GM23338 (cell line): Measurements from ENCODE around the gene XPC. TPM values are rescaled to one million over a fixed set of nuclear protein-coding genes. Genes with fewer than 3 reads are reported as not detected.
"Not testable (repeated sequence)": the region's sequence is repeated elsewhere in the genome, so short reads cannot be mapped to it uniquely, and the experiment has no call there.

ENCODE experiments used
- ATAC-seq: fragments of 200-7000 bp; cut with Tn5 transposase; 3 replicates; pipeline ENCODE4 v1.9.1; 2020
- DNase-seq: peaks from one replicate; pipeline ENCODE4 v3.0.0-alpha.2; 2015; ENCODE audit warnings: low spot score
- H2AFZ ChIP-seq: fragments of 200-600 bp; sonication (generic); 2 replicates; pipeline ENCODE4 v1.8.0; 2016; ENCODE audit warnings: antibody characterized with exemption, mild to moderate bottlenecking, moderate library complexity
- H3F3A ChIP-seq: fragments of 200-600 bp; sonication (generic); replicated peaks from 2 replicates; pipeline ENCODE4 v1.8.0; 2017; ENCODE audit warnings: antibody characterized with exemption, mixed run types, low read depth
- H3K27ac ChIP-seq: fragments of 200-600 bp; sonication (generic); 2 replicates; pipeline ENCODE4 v1.6.1; 2016; ENCODE audit warnings: low read depth
- H3K27me3 ChIP-seq: fragments of 200-600 bp; sonication (generic); 2 replicates; pipeline ENCODE4 v1.8.0; 2016; ENCODE audit warnings: mild to moderate bottlenecking, mixed run types, moderate library complexity; ENCODE audit not compliant: insufficient read depth
- H3K36me3 ChIP-seq: fragments of 200-600 bp; sonication (generic); 2 replicates; pipeline ENCODE4 v1.8.0; 2016; ENCODE audit warnings: mild to moderate bottlenecking; ENCODE audit not compliant: insufficient read depth
- H3K4me1 ChIP-seq: fragments of 200-600 bp; sonication (generic); 2 replicates; pipeline ENCODE4 v1.8.0; 2016; ENCODE audit warnings: mild to moderate bottlenecking, moderate library complexity; ENCODE audit not compliant: insufficient read depth
- H3K4me2 ChIP-seq: fragments of 200-600 bp; sonication (generic); 2 replicates; pipeline ENCODE4 v1.7.1; 2017; ENCODE audit warnings: mixed run types
- H3K4me3 ChIP-seq: fragments of 200-600 bp; sonication (generic); 2 replicates; pipeline ENCODE4 v1.6.1; 2016; ENCODE audit warnings: mixed run types
- H3K79me2 ChIP-seq: fragments of 200-600 bp; sonication (generic); replicated peaks from 2 replicates; pipeline ENCODE4 v1.8.0; 2017; ENCODE audit warnings: mild to moderate bottlenecking; ENCODE audit not compliant: insufficient read depth
- H3K9me2 ChIP-seq: fragments of 200-600 bp; sonication (generic); 2 replicates; pipeline ENCODE4 v1.8.0; 2017; ENCODE audit not compliant: insufficient read depth
- H4K20me1 ChIP-seq: fragments of 200-600 bp; sonication (generic); replicated peaks from 2 replicates; pipeline ENCODE4 v1.8.0; 2017; ENCODE audit warnings: mild to moderate bottlenecking; ENCODE audit not compliant: insufficient read depth
- H3K27ac Mint-ChIP-seq: 2 replicates; pipeline ENCODE4 v1.8.0; 2020; ENCODE audit warnings: inconsistent platforms, mild to moderate bottlenecking, moderate library complexity, mixed read lengths
- H3K27me3 Mint-ChIP-seq: 3 replicates; pipeline ENCODE4 v1.8.0; 2022; ENCODE audit warnings: low read depth, mild to moderate bottlenecking, moderate library complexity, mixed read lengths, inconsistent platforms; ENCODE audit not compliant: insufficient read depth, poor library complexity
- H3K36me3 Mint-ChIP-seq: 3 replicates; pipeline ENCODE4 v1.8.0; 2021; ENCODE audit warnings: low read depth, mild to moderate bottlenecking, inconsistent platforms, moderate library complexity, mixed read lengths
- H3K4me1 Mint-ChIP-seq: 3 replicates; pipeline ENCODE4 v1.8.0; 2020; ENCODE audit warnings: mild to moderate bottlenecking, inconsistent platforms, mixed read lengths
- H3K4me3 Mint-ChIP-seq: 3 replicates; pipeline ENCODE4 v1.8.0; 2021; ENCODE audit warnings: moderate library complexity, mild to moderate bottlenecking, inconsistent platforms, mixed read lengths
- H3K9me3 Mint-ChIP-seq: 3 replicates; pipeline ENCODE4 v1.8.0; 2020; ENCODE audit warnings: moderate library complexity, mild to moderate bottlenecking, inconsistent platforms, mixed read lengths
- CREB1 ChIP-seq: fragments of 250-450 bp; sonication (Bioruptor Pico); IDR thresholded peaks from 2 replicates; pipeline ENCODE4 v1.5.0; 2020; ENCODE audit warnings: low read depth, mild to moderate bottlenecking, moderate library complexity
- CTCF ChIP-seq, 2 experiments: fragments of 200-600 bp in 1 of 2; sonication (generic) in 1 of 2; conservative IDR thresholded peaks; 2 replicates each; pipeline versions ENCODE4 v1.5.1 to v1.6.1; 2016 to 2017; ENCODE audit warnings: antibody characterized with exemption in 2 of 2, low read depth in 2 of 2, mild to moderate bottlenecking in 2 of 2, moderate library complexity in 1 of 2
- ETS1 ChIP-seq: IDR thresholded peaks from 2 replicates; pipeline ENCODE4 v1.6.1; 2016; ENCODE audit warnings: antibody characterized with exemption
- EZH2phosphoT487 ChIP-seq: fragments of 200-600 bp; sonication (generic); IDR thresholded peaks from one replicate; pipeline ENCODE4 v1.8.1; 2018; ENCODE audit warnings: antibody characterized with exemption; ENCODE audit not compliant: unreplicated experiment
- JUNB ChIP-seq: IDR thresholded peaks from one replicate; pipeline ENCODE4 v1.6.1; 2016; ENCODE audit warnings: antibody characterized with exemption; ENCODE audit not compliant: unreplicated experiment
- NANOG ChIP-seq: IDR thresholded peaks from 2 replicates; pipeline ENCODE4 v1.6.1; 2016; ENCODE audit warnings: antibody characterized with exemption, borderline replicate concordance
- POLR2AphosphoS5 ChIP-seq: IDR thresholded peaks from 2 replicates; pipeline ENCODE4 v1.6.1; 2016; ENCODE audit warnings: antibody characterized with exemption, low read depth
- REST ChIP-seq: IDR thresholded peaks from one replicate; pipeline ENCODE4 v1.6.1; 2018; ENCODE audit warnings: antibody characterized with exemption; ENCODE audit not compliant: unreplicated experiment
- STAT1 ChIP-seq: IDR thresholded peaks from one replicate; pipeline ENCODE4 v1.6.1; 2016; ENCODE audit warnings: antibody characterized with exemption; ENCODE audit not compliant: unreplicated experiment
- ZNF114 ChIP-seq: fragments of 250-450 bp; sonication (Bioruptor Pico); IDR thresholded peaks from 2 replicates; pipeline ENCODE4 v1.5.0; 2020; ENCODE audit warnings: mild to moderate bottlenecking, moderate library complexity
- ZNF331 ChIP-seq: fragments of 250-450 bp; sonication (Bioruptor Pico); IDR thresholded peaks from 2 replicates; pipeline ENCODE4 v1.5.0; 2020; ENCODE audit warnings: low read depth, mild to moderate bottlenecking, moderate library complexity
- polyA plus RNA-seq: library from polyadenylated mRNA; unstranded; fragments of >200 nt; fragmentation: Nextera tagmentation; extraction: Ambion mirVana; gene quantifications from 2 replicates; pipeline ENCODE4 v1.2.1, GENCODE V29; 2016
- total RNA-seq: library from RNA; depleted of rRNA; stranded (reverse); fragments of >200 nt; shearing (Covaris generic); gene quantifications from 2 replicates; pipeline ENCODE4 v1.2.3, GENCODE V29; 2014

XPC gene
- total and polyA plus RNA-seq, 2 experiments from 2014 or later: 34.9 to 41.5 TPM

- no peak for TF ChIP-seq POLR2AphosphoS5
- no peak for TF ChIP-seq ZNF331 (CRISPR knock-in tag)
- TF ChIP-seq ETS1: no peak
- no peak for TF ChIP-seq NANOG
- no peak for TF ChIP-seq ZNF114 (CRISPR knock-in tag)
- TF ChIP-seq JUNB: no peak
- no peak for TF ChIP-seq CREB1 (CRISPR knock-in tag)
- no peak for TF ChIP-seq STAT1
- TF ChIP-seq EZH2phosphoT487: no peak
Measured at GRCh38 chr3:14110699-14111098, 67.7 kb downstream of the XPC start (continued).

- not testable (repeated sequence) for H3K4me3 Mint-ChIP-seq, DNase-seq, H2AFZ ChIP-seq, H3K4me3 ChIP-seq, H3K27me3 Mint-ChIP-seq, H3K4me1 ChIP-seq, ATAC-seq, H3K79me2 ChIP-seq, H3K4me1 Mint-ChIP-seq, H3K27me3 ChIP-seq, H3K36me3 ChIP-seq, H3K27ac Mint-ChIP-seq, H3K4me2 ChIP-seq, H3F3A ChIP-seq, H4K20me1 ChIP-seq, H3K27ac ChIP-seq, H3K9me3 Mint-ChIP-seq, H3K9me2 ChIP-seq
- H3K36me3 Mint-ChIP-seq: peaks cover 31% of the 10 kb centered on the region
Measured at GRCh38 chr3:14109821-14110220, 68.6 kb downstream of the XPC start.

- H3K27ac Mint-ChIP-seq: no peak overlapping the region
- no peaks in the 10 kb centered on the region for H3K4me1 Mint-ChIP-seq
- H3K27ac ChIP-seq: no peak overlapping the region
- no peak overlapping the region for H2AFZ ChIP-seq
- no peak overlapping the region for H3K4me3 Mint-ChIP-seq
- no peaks in the 10 kb centered on the region for H4K20me1 ChIP-seq
- no peaks in the 10 kb centered on the region for H3K36me3 Mint-ChIP-seq
- no peak for DNase-seq
- no peaks in the 10 kb centered on the region for H3K79me2 ChIP-seq
- no peaks in the 10 kb centered on the region for H3K27me3 ChIP-seq
- 0 out of 2 replicates have a peak, but pooled peaks cover under 1% of the 10 kb centered on the region for H3K4me1 ChIP-seq
- peaks cover 7% of the 10 kb centered on the region; the same call in 2 of the 3 replicates for H3K9me3 Mint-ChIP-seq
- no peak overlapping the region for H3K4me3 ChIP-seq
- no peak overlapping the region for H3K4me2 ChIP-seq
- H3K27me3 Mint-ChIP-seq: peaks cover 2% of the 10 kb centered on the region
- H3K36me3 ChIP-seq: no peaks in the 10 kb centered on the region
- H3K9me2 ChIP-seq: no peaks in the 10 kb centered on the region
- no peaks in the 10 kb centered on the region for H3F3A ChIP-seq
- no peak for ATAC-seq
- TF ChIP-seq REST (no peak), CTCF (conservative IDR thresholded peaks at IDR 0.05; ENCODE audit: low read depth in 2 of 2) (no peak)
Measured at GRCh38 chr3:14097616-14098391, 80.6 kb downstream of the XPC start.
